ENCODE measurements around the gene IGFBP4. TPM values are rescaled to one million over a fixed set of nuclear protein-coding genes. Genes with fewer than 3 reads are reported as not detected.

The IGFBP4 gene
- total and polyA plus RNA-seq, 2 of the 4 experiments (the other 2 are of a cell fraction) = 308 to 1,187 TPM

DNA sequence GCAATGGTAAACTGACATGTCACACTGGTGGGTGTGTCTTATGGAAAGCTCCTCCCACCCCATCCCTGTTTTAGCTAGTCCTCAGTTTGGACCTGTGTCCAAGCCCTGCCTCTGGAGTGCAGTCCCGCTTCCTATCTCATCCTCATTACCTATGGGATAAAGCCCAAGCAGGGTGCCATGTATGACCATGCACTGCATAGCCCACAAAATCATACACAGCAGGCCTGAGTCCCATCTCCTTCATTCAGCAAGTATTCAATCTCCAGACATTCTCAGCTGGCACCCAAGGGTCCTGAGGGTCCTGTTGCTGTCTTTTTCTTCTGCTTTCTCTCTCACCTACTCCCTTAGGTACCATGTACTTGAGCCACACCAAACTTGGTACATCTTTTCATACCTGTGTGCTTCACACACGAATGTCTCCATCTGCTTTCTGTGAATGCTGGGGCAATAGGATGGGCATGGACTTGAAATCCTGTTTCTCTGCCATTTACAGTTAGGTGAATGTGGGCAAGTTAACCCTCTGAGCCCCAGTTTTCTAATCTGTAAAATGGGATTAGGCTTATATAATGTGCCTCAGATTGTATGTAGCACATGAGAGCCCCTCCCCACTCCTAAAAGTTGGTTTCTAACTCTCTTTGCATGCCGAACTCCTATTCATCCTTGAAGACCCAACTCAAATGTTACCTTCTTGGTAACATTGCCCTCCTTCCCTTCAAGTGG lies 29.6 kb downstream of the IGFBP4 start:
- Histone ChIP-seq H3K23ac (ENCODE audit: low read depth, low read length) (peak overlapping the region; percentile 29; the same call in 1 of the 2 replicates), H3K27ac (ENCODE audit: insufficient read depth, low read length) (peak overlapping the region; percentile 95; the same call in 1 of the 2 replicates), H2BK5ac (ENCODE audit: low read depth, low read length, poor library complexity, severe bottlenecking) (peak overlapping the region; percentile 97), H3K4ac (ENCODE audit: low read depth, low read length) (peak overlapping the region; percentile 95), H3K4me2 (ENCODE audit: low read depth, low read length) (no peak overlapping the region), H4K5ac (ENCODE audit: low read depth, low read length) (peak overlapping the region; percentile 20; the same call in 1 of the 2 replicates), H2AFZ (replicated peaks; ENCODE audit: low read length, poor library complexity) (no peak overlapping the region), H3K18ac (ENCODE audit: low read depth, low read length) (peak overlapping the region; percentile 21; the same call in 1 of the 2 replicates), H2AK9ac (replicated peaks; ENCODE audit: low read depth, low read length, poor library complexity) (no peak overlapping the region), H3K14ac (replicated peaks; ENCODE audit: low read depth, low read length) (peak overlapping the region; percentile 90), H2AK5ac (ENCODE audit: low read depth, low read length) (peak overlapping the region; percentile 91), H3K4me1 (ENCODE audit: control insufficient read depth, insufficient read depth, low read length) (peaks cover 25% of the 10 kb centered on the region), H4K91ac (ENCODE audit: insufficient read depth, low read depth, low read length) (peak overlapping the region; percentile 53), H2BK20ac (ENCODE audit: low read depth, low read length) (peak overlapping the region; percentile 92), H2BK120ac (ENCODE audit: low read depth, low read length) (peak overlapping the region; percentile 91), H4K8ac (ENCODE audit: low read depth in 2 of 2, low read length in 2 of 2) (peak overlapping the region; percentile 9 to 96; a peak in 3 of 4 replicates), H3K27me3 (ENCODE audit: control insufficient read depth, insufficient read depth, low read length) (no peaks in the 10 kb centered on the region), H3K9me3 (ENCODE audit: control insufficient read depth, insufficient read depth, low read length) (no peaks in the 10 kb centered on the region), H3K36me3 (ENCODE audit: control insufficient read depth, insufficient read depth, low read length) (no peaks in the 10 kb centered on the region), H3K56ac (ENCODE audit: extremely low read depth, insufficient read depth, low read length) (no peak overlapping the region), H3K4me3 (ENCODE audit: insufficient read depth, low read depth, low read length) (no peak overlapping the region), H3K9me1 (ENCODE audit: insufficient read depth, low read length) (peaks cover 20% of the 10 kb centered on the region), H3K9ac (ENCODE audit: low read depth, low read length) (no peak overlapping the region), H4K20me1 (ENCODE audit: insufficient read depth, low read length) (no peaks in the 10 kb centered on the region), H3K79me1 (ENCODE audit: low read depth in 1 of 2, low read length in 2 of 2) (peaks cover 0 to 19% of the 10 kb centered on the region in 2 experiments; a peak in 2 of 4 replicates), H2BK15ac (ENCODE audit: low read depth, low read length) (peak overlapping the region; percentile 87; the same call in 2 of the 3 replicates)
- intact Hi-C loops (cut with micrococcal nuclease) = no loop called here
- dilution Hi-C loops (cut with HindIII; ENCODE audit: low sequenced_read_pairs, unreplicated experiment) = no loop called here
- CTCF ChIA-PET = interaction anchor here (0.9 kb wide), 1 partner anchor 23 kb away, joined by 4 read pairs; no protein-coding TSS in a partner anchor
- no peak for ATAC-seq (ENCODE audit: low read depth)
- WGBS, 2 experiments (ENCODE audit: extremely low coverage in 2 of 2, insufficient read length in 1 of 2) = 100% methylated on average over 1 of the region's 3 CpGs; no CpG with 5 or more reads in 1 of the 2 experiments
- POLR2A ChIA-PET (ENCODE audit: unreplicated experiment) = no interaction called here
- DNase-seq = peak; percentile 49
- TF ChIP-seq CHD1 (IDR thresholded peaks at IDR 0.05; ENCODE audit: low read depth, low read length) (no peak), MAZ (IDR thresholded peaks at IDR 0.05; ENCODE audit: borderline replicate concordance, low read depth, low read length) (no peak), RAD21 (IDR thresholded peaks at IDR 0.05; ENCODE audit: low read length) (no peak), MAFK (IDR thresholded peaks at IDR 0.05; ENCODE audit: low read depth, low read length) (no peak), MXI1 (IDR thresholded peaks at IDR 0.05; ENCODE audit: borderline replicate concordance, low read depth, low read length) (no peak), FOS (IDR thresholded peaks at IDR 0.05; ENCODE audit: low read depth, low read length) (no peak), POLR2A (IDR thresholded peaks at IDR 0.05; ENCODE audit: low read depth, low read length) (no peak), BHLHE40 (IDR thresholded peaks at IDR 0.05; ENCODE audit: low read depth, low read length) (no peak), RCOR1 (IDR thresholded peaks at IDR 0.05; ENCODE audit: insufficient replicate concordance, low read length) (no peak)
- TF ChIP-seq, protein P1, sequence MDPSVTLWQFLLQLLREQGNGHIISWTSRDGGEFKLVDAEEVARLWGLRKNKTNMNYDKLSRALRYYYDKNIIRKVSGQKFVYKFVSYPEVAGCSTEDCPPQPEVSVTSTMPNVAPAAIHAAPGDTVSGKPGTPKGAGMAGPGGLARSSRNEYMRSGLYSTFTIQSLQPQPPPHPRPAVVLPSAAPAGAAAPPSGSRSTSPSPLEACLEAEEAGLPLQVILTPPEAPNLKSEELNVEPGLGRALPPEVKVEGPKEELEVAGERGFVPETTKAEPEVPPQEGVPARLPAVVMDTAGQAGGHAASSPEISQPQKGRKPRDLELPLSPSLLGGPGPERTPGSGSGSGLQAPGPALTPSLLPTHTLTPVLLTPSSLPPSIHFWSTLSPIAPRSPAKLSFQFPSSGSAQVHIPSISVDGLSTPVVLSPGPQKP (IDR thresholded peaks at IDR 0.05; ENCODE audit: borderline replicate concordance, low read depth, low read length) = no peak
- in situ Hi-C loops (cut with MboI; ENCODE audit: low sequenced_read_pairs) = no loop called here
- no TSS peak for BruUV-seq (replicated peaks)
